Natural killer cell (primary cell): Measurements from ENCODE around the gene VWA7. TPM values are rescaled to one million over a fixed set of nuclear protein-coding genes. Genes with fewer than 3 reads are reported as not detected.
"Not testable (repeated sequence)": the region's sequence is repeated elsewhere in the genome, so short reads cannot be mapped to it uniquely, and the experiment has no call there.

Source experiments
- ATAC-seq, 3 donors: fragments of 150-1000 bp in 2 of 3; fragments of 200-7000 bp in 1 of 3; cut with Tn5 transposase; 1 replicate in 1 of 3; 2 replicates in 2 of 3; pipeline ENCODE4 v1.10.0; 2021; ENCODE audit warnings: mild to moderate bottlenecking in 2 of 3, moderate library complexity in 2 of 3
- DNase-seq, 2 donors: peaks; one replicate each; pipeline versions ENCODE4 v3.0.0 to v3.0.0-alpha.2; 2013 to 2021; ENCODE audit warnings: mixed read lengths in 1 of 2
- H3K27ac ChIP-seq: one replicate; pipeline ENCODE4 v1.5.1; 2013; ENCODE audit warnings: mild to moderate bottlenecking, low read length
- H3K27me3 ChIP-seq: one replicate; pipeline ENCODE4 v1.6.1; 2013; ENCODE audit warnings: low read length; ENCODE audit not compliant: control insufficient read depth, insufficient read depth
- H3K36me3 ChIP-seq: one replicate; pipeline ENCODE4 v1.6.1; 2013; ENCODE audit warnings: low read length; ENCODE audit not compliant: control insufficient read depth, insufficient read depth
- H3K4me1 ChIP-seq: one replicate; pipeline ENCODE4 v1.6.1; 2013; ENCODE audit warnings: low read length; ENCODE audit not compliant: control insufficient read depth, insufficient read depth
- H3K4me3 ChIP-seq: one replicate; pipeline ENCODE4 v1.5.1; 2013; ENCODE audit warnings: low read length
- H3K9me3 ChIP-seq: one replicate; pipeline ENCODE4 v1.6.1; 2013; ENCODE audit warnings: low read length; ENCODE audit not compliant: control insufficient read depth, insufficient read depth
- H3K27ac Mint-ChIP-seq, 2 donors: one replicate each; pipeline ENCODE4 v1.8.0; 2022; ENCODE audit warnings: mild to moderate bottlenecking in 2 of 2, mixed read lengths in 2 of 2, moderate library complexity in 1 of 2
- H3K27me3 Mint-ChIP-seq, 2 donors: one replicate each; pipeline ENCODE4 v1.8.0; 2022; ENCODE audit warnings: low read depth in 2 of 2, mixed read lengths in 2 of 2
- H3K36me3 Mint-ChIP-seq: one replicate; pipeline ENCODE4 v1.8.0; 2022; ENCODE audit warnings: mixed read lengths
- H3K4me1 Mint-ChIP-seq, 2 donors: one replicate each; pipeline ENCODE4 v1.8.0; 2022; ENCODE audit warnings: mixed read lengths in 2 of 2
- H3K4me3 Mint-ChIP-seq: one replicate; pipeline ENCODE4 v1.8.0; 2022; ENCODE audit warnings: mild to moderate bottlenecking, moderate library complexity, mixed read lengths
- H3K9me3 Mint-ChIP-seq, 2 donors: one replicate each; pipeline ENCODE4 v1.8.0; 2022; ENCODE audit warnings: mixed read lengths in 2 of 2
- WGBS: methylation state at CpG from one replicate; pipeline ENCODE4 v1.1.7; 2013; ENCODE audit warnings: missing lambda C conversion rate; ENCODE audit not compliant: insufficient coverage; 5-methylcytosine and 5-hydroxymethylcytosine counted together
- intact Hi-C: fragments of 100-400 bp; cut with micrococcal nuclease; formaldehyde crosslinking; loops from one replicate; pipeline ENCODE4 v1.14.2; 2022
- total RNA-seq, 4 donors: library from RNA; stranded (reverse); fragments of 120-200 nt in 1 of 4; gene quantifications; one replicate each; pipeline versions ENCODE4 v1.2.3 to v1.2.4, GENCODE V29; 2013 to 2022
- TF ChIP-seq, protein P1 (sequence below): fragments of 200-600 bp; IDR thresholded peaks from one replicate; pipeline ENCODE4 v1.8.0; 2022; ENCODE audit warnings: antibody characterized with exemption

Gene VWA7
- total RNA-seq, 3 donors from 2014 or later (not counting 1 experiment from before 2014, with no cell fraction given): 2.4 to 4.7 (median 3.2) TPM

DNA sequence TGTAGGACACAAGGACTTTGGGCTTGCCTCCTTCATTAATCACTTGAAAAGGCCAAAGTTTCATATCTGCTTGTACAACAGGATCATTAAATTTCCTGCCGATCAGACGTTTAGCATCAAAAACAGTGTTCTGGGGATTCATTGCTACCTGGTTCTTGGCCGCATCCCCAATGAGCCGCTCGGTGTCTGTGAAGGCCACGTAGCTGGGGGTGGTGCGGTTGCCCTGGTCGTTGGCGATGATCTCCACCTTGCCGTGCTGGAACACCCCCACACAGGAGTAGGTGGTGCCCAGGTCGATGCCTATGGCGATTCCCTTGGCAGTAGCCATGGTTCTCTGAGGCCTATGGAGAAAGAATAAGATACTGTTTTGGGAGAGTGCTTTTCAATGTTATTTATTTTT is 34.5 kb upstream of the VWA7 start:
- WGBS: 97% methylated on average over 12 of the region's 12 CpGs
- Mint-ChIP-seq H3K27me3 (no peaks in the 10 kb centered on the region), H3K36me3 (no peaks in the 10 kb centered on the region), H3K4me3 (no peak overlapping the region), H3K27ac (no peak overlapping the region), H3K9me3 (no peaks in the 10 kb centered on the region), H3K4me1 (peaks cover 12 to 18% of the 10 kb centered on the region in 2 donors)
- Histone ChIP-seq H3K4me3 (no peak overlapping the region), H3K27ac (no peak overlapping the region), H3K36me3 (peaks cover 6% of the 10 kb centered on the region), H3K4me1 (peaks cover 17% of the 10 kb centered on the region), H3K9me3 (no peaks in the 10 kb centered on the region), H3K27me3 (no peaks in the 10 kb centered on the region)
- ATAC-seq: no peak
- intact Hi-C loops: no loop called here
- TF ChIP-seq, protein P1, sequence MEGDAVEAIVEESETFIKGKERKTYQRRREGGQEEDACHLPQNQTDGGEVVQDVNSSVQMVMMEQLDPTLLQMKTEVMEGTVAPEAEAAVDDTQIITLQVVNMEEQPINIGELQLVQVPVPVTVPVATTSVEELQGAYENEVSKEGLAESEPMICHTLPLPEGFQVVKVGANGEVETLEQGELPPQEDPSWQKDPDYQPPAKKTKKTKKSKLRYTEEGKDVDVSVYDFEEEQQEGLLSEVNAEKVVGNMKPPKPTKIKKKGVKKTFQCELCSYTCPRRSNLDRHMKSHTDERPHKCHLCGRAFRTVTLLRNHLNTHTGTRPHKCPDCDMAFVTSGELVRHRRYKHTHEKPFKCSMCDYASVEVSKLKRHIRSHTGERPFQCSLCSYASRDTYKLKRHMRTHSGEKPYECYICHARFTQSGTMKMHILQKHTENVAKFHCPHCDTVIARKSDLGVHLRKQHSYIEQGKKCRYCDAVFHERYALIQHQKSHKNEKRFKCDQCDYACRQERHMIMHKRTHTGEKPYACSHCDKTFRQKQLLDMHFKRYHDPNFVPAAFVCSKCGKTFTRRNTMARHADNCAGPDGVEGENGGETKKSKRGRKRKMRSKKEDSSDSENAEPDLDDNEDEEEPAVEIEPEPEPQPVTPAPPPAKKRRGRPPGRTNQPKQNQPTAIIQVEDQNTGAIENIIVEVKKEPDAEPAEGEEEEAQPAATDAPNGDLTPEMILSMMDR: no peak
- no peak for DNase-seq

DNA sequence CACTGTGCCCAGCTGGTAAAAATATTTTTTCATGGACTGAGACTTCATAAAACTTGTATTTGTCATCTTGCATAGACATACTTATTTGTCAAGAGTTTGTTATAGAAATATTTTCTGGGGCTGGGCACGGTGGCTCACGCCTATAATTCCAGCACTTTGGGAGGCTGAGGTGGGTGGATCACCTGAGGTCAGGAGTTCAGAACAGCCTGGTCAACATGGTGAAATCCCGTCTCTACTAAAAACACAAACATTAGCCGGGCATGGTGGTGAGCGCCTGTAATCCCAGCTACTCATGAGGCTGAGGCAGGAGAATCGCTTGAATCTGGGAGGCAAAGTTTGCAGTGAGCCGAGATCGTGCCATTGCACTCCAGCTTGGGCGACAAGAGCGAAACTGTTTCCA is 31.5 kb upstream of the VWA7 start:
- DNase-seq, H3K36me3 ChIP-seq, ATAC-seq, H3K9me3 ChIP-seq, H3K36me3 Mint-ChIP-seq, H3K27me3 ChIP-seq, H3K9me3 Mint-ChIP-seq, H3K4me3 ChIP-seq, H3K4me3 Mint-ChIP-seq, intact Hi-C loops, H3K27me3 Mint-ChIP-seq, H3K27ac Mint-ChIP-seq, H3K27ac ChIP-seq: not testable (repeated sequence)
- peaks cover 15 to 16% of the 10 kb centered on the region in 2 donors for H3K4me1 Mint-ChIP-seq
- peaks cover 18% of the 10 kb centered on the region for H3K4me1 ChIP-seq
- 97% methylated on average over 9 of the region's 10 CpGs for WGBS

DNA sequence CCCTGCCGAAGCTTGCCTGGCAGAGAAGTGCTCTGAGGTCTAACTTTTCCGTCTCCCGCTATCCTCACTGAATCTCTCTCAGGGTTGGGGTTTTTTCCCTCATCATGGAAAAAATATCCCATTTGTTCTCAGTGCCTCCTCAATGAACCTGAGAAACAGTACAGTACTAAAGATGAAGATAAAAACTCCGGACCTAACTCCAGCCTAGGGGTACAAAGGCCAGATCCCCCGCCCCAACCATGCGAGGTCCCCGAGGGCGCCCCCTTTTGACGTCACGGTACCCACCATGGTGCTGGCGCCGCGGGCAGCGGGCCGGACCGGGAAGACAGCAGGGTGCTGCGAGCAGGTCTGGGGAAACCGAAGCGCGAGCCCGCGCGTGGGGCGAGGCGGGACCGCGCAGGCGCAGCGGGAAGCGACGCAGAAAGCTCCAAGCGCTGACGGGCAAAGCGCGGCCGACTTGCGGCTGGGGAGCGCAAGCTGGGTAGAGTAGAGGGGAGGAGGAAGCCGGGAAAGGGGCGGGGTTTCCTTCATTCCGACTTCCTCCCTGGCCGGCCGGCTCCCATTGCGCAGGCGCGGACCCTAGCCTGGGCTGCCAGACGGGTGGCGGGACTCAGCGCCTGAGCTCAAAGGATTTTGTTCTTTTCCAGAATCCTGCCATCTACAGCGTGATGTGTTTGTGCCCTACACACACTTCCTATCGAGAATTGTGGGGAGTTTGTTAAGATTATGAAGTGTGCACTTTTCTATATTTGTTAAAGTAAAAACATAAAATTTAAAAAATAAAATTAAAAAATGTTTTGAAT is 29.5 kb upstream of the VWA7 start, which contains the start of gene LSM2:
Gene LSM2 (minus strand): TSS at position 497 of the 803 bp plus-strand sequence. CDS start 209 bp downstream, at position 288.
- Mint-ChIP-seq H3K9me3 (no peaks in the 10 kb centered on the region), H3K4me1 (peaks cover 15% of the 10 kb centered on the region in 2 donors), H3K27me3 (no peaks in the 10 kb centered on the region), H3K27ac (peak within 1 kb of the TSS; percentile 91 to 92), H3K36me3 (no peaks in the 10 kb centered on the region), H3K4me3 (peak within 1 kb of the TSS; percentile 88)
- peak within 1 kb of the TSS; percentile 80 for H3K27ac ChIP-seq
- intact Hi-C loops: loop anchor here (1.0 kb wide), 1 partner anchor 11 kb away; the partner anchor contains the start of gene VARS1
- H3K4me1 ChIP-seq: peaks cover 18% of the 10 kb centered on the region
- H3K27me3 ChIP-seq: no peaks in the 10 kb centered on the region
- DNase-seq: peak; percentile 93 to 99
- ATAC-seq: peak; percentile 98 to 99 (median 98)
- WGBS: under 1% methylated on average over 49 of the region's 51 CpGs
- no peaks in the 10 kb centered on the region for H3K9me3 ChIP-seq
- TF ChIP-seq, protein P1: no peak
- H3K4me3 ChIP-seq: peak within 1 kb of the TSS; percentile 77
- peaks cover 8% of the 10 kb centered on the region for H3K36me3 ChIP-seq

DNA sequence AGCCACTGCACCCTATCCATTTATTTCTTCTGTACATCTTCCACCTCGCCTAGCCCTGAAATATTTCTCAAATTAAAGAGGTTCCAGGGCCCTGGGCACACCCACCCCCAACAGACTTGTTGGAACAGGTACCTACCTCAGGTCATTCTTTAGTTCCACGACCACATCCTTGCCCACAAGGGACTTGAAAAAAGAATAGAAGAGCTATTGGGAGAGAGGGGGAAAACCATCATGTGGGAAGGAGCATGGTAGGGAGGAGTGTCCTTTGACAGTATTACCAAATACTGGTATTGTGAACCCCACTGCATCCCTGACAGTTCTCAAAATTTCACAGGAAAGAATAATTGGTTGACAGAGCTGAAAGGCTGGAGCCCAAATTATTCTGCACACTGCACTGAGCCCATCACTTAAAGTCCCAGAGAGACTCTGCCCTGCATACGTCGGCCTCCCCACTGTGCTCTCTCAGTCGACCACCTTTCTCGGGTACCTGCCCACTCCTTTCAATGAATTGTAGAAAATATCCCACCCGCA is 28.9 kb upstream of the VWA7 start:
- Mint-ChIP-seq H3K27me3 (no peaks in the 10 kb centered on the region), H3K4me1 (peaks cover 15% of the 10 kb centered on the region in 2 donors), H3K27ac (peak overlapping the region; percentile 91 to 92), H3K36me3 (no peaks in the 10 kb centered on the region), H3K9me3 (no peaks in the 10 kb centered on the region), H3K4me3 (peak overlapping the region; percentile 88)
- ATAC-seq (peak in 2 of 3 donors; percentile 5 to 6), DNase-seq (peak in 1 of 2 donors; percentile 24)
- 15% methylated on average over 6 of the region's 7 CpGs for WGBS
- H3K36me3 ChIP-seq: peaks cover 5% of the 10 kb centered on the region
- peak overlapping the region; percentile 80 for H3K27ac ChIP-seq
- TF ChIP-seq, protein P1: no peak
- H3K27me3 ChIP-seq: no peaks in the 10 kb centered on the region
- H3K4me1 ChIP-seq: peaks cover 18% of the 10 kb centered on the region
- intact Hi-C loops: loop anchor here (1.0 kb wide), 1 partner anchor 11 kb away; the partner anchor contains the start of gene VARS1
- H3K9me3 ChIP-seq: no peaks in the 10 kb centered on the region
- peak overlapping the region; percentile 77 for H3K4me3 ChIP-seq

DNA sequence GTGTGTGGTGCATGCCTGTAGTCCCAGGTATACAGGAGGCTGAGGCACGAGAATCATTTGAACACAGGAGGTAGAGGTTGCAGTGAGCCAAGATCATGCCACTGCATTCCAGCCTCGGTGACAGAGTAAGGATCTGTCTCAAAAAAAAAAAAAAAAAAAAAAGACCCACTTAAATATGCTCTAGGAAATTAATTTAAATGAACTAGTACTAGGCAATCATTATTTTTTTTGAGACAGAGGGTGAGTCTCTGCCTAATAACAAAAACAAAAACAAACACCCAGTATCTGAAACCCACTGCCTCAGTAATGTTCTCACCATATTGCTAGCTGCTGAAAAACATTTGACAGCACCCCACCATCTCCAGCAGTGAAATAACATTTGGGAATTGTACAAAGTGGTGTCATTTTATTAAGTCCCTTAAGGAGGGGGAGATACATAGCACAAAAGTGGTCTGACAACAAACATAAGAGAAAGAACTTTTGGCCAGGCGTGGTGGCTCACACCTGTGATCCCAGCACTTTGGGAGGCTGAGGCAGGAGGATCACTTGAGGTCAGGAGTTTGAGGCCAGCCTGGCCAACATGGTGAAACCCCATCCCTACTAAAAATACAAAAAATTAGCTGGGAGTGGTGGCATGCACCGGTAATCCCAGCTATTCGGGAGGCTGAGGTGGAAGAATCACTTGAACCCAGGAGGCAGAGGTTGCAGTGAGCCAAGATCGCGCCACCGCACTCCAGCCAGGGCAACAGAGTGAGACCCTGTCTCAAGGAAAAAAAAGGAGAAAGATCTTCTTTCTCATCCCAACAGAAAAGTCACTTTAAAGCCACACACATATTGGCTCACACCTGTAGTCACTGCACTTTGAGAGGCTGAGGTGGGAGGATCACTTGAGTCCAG is 24.2 kb upstream of the VWA7 start:
- H3K36me3 ChIP-seq, intact Hi-C loops, H3K36me3 Mint-ChIP-seq, ATAC-seq, H3K27ac ChIP-seq, DNase-seq, H3K4me3 Mint-ChIP-seq, H3K4me3 ChIP-seq, H3K27me3 ChIP-seq, H3K9me3 Mint-ChIP-seq, H3K27ac Mint-ChIP-seq, H3K27me3 Mint-ChIP-seq, H3K9me3 ChIP-seq: not testable (repeated sequence)
- 97% methylated on average over 6 of the region's 8 CpGs for WGBS
- H3K4me1 ChIP-seq: peaks cover 27% of the 10 kb centered on the region
- peaks cover 12 to 18% of the 10 kb centered on the region in 2 donors for H3K4me1 Mint-ChIP-seq
